CD1c-positive myeloid dendritic cell (primary cell): ENCODE data around the gene WWTR1.

Experiments used
- DNase-seq: peaks from one replicate; pipeline ENCODE4 v3.0.0-alpha.2; 2016; ENCODE audit errors: extremely low spot score

WWTR1 gene

GRCh38 chr3:149534082-149534481 lies 123.7 kb downstream of the WWTR1 start:
- no peak for DNase-seq

- DNase-seq: no peak
Observed at GRCh38 chr3:149532489-149533180, 125.2 kb downstream of the WWTR1 start.

- no peak for DNase-seq
Observed at GRCh38 chr3:149529099-149529498, 128.7 kb downstream of the WWTR1 start.

- DNase-seq: no peak
Observed at GRCh38 chr3:149528340-149528650, 129.5 kb downstream of the WWTR1 start.

- DNase-seq: peak; percentile 49
Observed at GRCh38 chr3:149527531-149528339, 130.1 kb downstream of the WWTR1 start.

- peak; percentile 35 for DNase-seq
Observed at GRCh38 chr3:149523512-149524299, 134.1 kb downstream of the WWTR1 start.

GRCh38 chr3:149519912-149520311 lies 137.9 kb downstream of the WWTR1 start:
- DNase-seq: no peak

- DNase-seq: no peak
Observed at GRCh38 chr3:149516920-149517319, 140.9 kb downstream of the WWTR1 start.

GRCh38 chr3:149515249-149515648 lies 142.6 kb downstream of the WWTR1 start:
- DNase-seq: no peak

GRCh38 chr3:149514471-149514870 lies 143.4 kb downstream of the WWTR1 start:
- DNase-seq: no peak

GRCh38 chr3:149512073-149512782 lies 145.6 kb downstream of the WWTR1 start:
- peak; percentile 38 for DNase-seq

GRCh38 chr3:149511040-149511626 lies 146.7 kb downstream of the WWTR1 start:
- DNase-seq: no peak

- DNase-seq: no peak
Observed at GRCh38 chr3:149510480-149510879, 147.3 kb downstream of the WWTR1 start.

- DNase-seq: no peak
Observed at GRCh38 chr3:149509526-149509925, 148.3 kb downstream of the WWTR1 start.

GRCh38 chr3:149507491-149508324 lies 150.1 kb downstream of the WWTR1 start:
- DNase-seq: peak; percentile 65

- DNase-seq: no peak
Observed at GRCh38 chr3:149506965-149507364, 150.9 kb downstream of the WWTR1 start.

- DNase-seq: no peak
Observed at GRCh38 chr3:149506540-149506939, 151.3 kb downstream of the WWTR1 start.

- no peak for DNase-seq
Observed at GRCh38 chr3:149502438-149502837, 155.4 kb downstream of the WWTR1 start.

- no peak for DNase-seq
Observed at GRCh38 chr3:149501524-149501923, 156.3 kb downstream of the WWTR1 start.

GRCh38 chr3:149497966-149498670 lies 159.7 kb downstream of the WWTR1 start:
- peak; percentile 25 for DNase-seq
